ENCODE measurements around the gene AFTPH.

GRCh38 chr2:64591188-64591587, 67.1 kb downstream of the AFTPH start:
- TF ChIP-seq, protein P1, sequence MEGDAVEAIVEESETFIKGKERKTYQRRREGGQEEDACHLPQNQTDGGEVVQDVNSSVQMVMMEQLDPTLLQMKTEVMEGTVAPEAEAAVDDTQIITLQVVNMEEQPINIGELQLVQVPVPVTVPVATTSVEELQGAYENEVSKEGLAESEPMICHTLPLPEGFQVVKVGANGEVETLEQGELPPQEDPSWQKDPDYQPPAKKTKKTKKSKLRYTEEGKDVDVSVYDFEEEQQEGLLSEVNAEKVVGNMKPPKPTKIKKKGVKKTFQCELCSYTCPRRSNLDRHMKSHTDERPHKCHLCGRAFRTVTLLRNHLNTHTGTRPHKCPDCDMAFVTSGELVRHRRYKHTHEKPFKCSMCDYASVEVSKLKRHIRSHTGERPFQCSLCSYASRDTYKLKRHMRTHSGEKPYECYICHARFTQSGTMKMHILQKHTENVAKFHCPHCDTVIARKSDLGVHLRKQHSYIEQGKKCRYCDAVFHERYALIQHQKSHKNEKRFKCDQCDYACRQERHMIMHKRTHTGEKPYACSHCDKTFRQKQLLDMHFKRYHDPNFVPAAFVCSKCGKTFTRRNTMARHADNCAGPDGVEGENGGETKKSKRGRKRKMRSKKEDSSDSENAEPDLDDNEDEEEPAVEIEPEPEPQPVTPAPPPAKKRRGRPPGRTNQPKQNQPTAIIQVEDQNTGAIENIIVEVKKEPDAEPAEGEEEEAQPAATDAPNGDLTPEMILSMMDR (IDR thresholded peaks at IDR 0.05): no peak
- no peak for TF ChIP-seq POLR2A (IDR thresholded peaks at IDR 0.05)

All from right lobe of liver (tissue), 4 donors.